HG03469 (cell line): Measurements from ENCODE around the gene RGL3.
"Not testable (repeated sequence)": the region's sequence is repeated elsewhere in the genome, so short reads cannot be mapped to it uniquely, and the experiment has no call there.

Experiments used
- ATAC-seq: cut with Tn5 transposase; IDR thresholded peaks from one replicate; pipeline ENCODE4 v1.9.1; 2021; ENCODE audit warnings: mild to moderate bottlenecking, moderate library complexity, moderate number of reproducible peaks; ENCODE audit not compliant: unreplicated experiment

The RGL3 gene, protein sequence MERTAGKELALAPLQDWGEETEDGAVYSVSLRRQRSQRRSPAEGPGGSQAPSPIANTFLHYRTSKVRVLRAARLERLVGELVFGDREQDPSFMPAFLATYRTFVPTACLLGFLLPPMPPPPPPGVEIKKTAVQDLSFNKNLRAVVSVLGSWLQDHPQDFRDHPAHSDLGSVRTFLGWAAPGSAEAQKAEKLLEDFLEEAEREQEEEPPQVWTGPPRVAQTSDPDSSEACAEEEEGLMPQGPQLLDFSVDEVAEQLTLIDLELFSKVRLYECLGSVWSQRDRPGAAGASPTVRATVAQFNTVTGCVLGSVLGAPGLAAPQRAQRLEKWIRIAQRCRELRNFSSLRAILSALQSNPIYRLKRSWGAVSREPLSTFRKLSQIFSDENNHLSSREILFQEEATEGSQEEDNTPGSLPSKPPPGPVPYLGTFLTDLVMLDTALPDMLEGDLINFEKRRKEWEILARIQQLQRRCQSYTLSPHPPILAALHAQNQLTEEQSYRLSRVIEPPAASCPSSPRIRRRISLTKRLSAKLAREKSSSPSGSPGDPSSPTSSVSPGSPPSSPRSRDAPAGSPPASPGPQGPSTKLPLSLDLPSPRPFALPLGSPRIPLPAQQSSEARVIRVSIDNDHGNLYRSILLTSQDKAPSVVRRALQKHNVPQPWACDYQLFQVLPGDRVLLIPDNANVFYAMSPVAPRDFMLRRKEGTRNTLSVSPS

DNA sequence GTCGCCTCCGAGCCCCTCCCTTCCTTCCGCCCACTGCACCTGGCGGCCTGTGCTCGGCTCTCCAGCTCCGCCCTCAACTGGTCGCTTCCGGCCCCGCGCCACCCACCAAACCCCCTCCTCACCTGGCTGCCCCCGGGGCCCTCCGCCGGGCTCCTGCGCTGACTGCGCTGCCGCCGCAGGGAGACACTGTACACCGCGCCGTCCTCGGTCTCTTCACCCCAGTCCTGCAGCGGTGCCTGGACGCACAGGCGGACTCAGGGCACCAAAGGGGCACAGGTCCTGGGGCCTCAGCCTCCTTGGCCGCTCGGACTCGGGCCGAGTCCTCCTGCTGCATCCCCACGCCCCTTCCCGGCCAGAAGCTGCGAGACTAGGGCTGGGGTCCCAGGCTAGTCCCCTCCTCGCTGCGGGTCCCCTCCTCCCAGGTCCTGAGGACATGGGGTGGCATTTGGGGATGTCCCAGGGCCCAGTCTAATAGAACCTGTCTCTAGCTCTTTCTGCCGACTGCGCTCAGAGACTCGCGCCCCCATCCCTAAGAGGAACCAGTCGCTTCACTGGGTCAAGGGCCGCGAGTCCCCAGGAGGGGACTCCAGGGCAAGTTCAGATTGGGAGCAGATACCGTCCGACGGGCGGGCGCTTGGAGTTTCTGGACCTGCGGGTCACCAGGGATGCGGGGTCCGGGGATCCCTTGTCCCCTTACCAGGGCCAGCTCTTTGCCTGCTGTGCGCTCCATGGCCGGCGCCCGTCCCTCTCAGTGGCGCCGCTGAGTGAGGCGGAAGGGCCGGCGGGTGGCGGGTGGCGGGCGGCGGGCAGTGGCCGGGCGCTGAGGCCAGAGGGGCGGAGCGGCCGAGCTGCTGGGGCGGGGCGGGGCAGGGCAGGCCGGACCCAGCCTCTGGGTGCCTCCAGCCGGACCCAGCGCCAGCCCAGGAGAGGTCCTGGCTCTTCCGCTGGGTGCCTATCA is at the start of gene RGL3:
Gene RGL3 (minus strand): TSS at position 766 of the 958 bp plus-strand sequence. CDS start 36 bp downstream, at position 730.
- ATAC-seq = no peak

DNA sequence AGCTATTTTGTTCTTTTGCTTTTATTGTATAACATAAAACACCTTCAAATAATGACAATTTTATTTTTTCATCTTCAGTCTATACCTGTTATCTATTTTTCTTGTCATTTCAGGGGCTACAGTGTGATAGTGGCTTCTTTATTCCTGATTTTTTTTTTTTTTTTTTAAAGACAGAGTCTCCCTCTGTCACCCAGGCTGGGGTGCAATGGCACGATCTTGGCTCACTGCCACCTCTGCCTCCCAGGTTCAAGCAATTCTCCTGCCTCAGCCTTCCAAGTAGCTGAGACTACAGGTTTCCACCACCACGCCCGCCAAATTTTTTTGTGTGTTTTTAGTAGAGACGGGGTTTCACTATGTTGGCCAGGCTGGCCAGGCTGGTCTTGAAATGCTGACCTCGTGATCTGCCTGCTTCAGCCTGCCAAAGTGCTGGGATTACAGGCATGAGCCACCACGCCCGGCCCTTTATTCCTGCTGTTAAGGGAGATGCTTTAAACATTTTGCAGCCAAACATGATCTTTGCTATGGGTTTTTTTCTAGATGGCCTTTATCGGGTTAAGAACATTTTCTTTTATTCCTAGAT is 49.2 kb upstream of the RGL3 start:
- ATAC-seq = not testable (repeated sequence)

DNA sequence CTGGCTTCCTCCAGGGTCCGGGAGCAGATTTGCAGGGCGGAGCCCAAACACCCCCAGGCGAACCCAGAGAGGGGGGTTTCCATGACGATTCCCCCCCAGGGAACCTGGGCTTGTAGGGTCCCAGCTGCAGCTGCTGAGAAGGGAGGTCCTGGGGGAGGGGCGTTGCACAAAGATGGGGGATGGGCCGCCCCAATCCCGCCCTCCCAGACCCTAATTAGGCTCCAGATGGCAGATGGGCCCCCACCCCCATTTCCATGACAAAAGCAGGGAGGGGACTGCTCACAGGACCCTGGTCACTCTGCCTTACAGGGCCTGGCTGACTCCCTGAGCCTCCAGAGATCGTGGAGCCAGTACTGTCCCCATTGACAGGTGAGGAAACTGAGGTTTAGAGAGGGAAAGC is 46.5 kb upstream of the RGL3 start:
- no peak for ATAC-seq

DNA sequence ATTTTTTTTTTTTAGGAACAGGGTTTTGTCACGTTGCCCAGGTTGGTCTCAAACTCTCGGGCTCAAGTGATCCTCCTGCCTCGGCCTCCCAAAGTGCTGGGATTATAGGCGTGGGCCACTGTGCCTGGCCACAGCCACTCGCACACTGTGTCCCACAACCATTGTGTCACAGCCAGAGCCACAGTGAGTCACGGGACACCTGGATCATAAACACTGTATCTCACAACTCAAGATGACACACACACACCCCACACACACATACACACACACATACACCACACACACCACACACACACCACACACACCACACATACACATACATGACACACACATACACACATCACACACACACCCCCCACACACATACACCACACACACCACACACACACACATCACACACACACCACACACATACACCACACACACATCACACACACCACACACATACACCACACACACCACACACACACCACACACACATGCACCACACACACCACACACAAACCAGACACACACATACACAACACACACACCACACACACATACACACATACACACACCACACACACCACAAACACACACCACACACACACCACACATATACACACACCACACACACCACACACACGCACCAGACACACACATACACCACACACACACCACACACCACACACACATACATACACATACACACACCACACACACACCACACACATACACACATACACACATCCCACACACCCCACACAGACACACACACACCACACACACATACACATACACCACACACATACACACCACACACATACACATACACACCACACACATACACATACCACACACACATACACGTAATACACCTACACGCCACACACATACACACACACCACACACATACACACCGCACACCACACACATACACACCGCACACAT is 45.5 kb upstream of the RGL3 start:
- no peak for ATAC-seq

GRCh38 chr19:11463391-11463790 is 44.3 kb upstream of the RGL3 start:
- no peak for ATAC-seq

DNA sequence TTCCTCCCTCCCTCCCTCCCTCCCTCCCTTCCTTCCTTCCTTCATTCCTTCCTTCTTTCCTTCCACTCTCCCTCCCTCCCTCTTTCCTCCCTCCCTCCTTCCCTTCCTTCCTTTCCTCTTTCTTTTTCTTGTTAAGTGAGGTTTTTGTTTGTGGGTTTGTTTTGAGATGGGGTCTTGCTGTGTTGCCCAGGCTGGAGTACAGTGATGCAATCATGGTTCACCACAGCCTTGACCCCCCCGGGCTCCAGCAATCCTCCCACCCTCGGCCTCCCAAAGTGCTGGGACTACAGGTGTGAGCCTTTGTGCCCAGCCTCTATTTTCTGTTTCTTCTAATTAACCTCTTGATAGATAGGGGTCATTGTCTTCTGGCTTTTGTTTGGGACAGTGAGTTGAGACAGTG is 42.3 kb upstream of the RGL3 start:
- ATAC-seq = no peak

- no peak for ATAC-seq
Measured at GRCh38 chr19:11460207-11460606, 41.1 kb upstream of the RGL3 start.

DNA sequence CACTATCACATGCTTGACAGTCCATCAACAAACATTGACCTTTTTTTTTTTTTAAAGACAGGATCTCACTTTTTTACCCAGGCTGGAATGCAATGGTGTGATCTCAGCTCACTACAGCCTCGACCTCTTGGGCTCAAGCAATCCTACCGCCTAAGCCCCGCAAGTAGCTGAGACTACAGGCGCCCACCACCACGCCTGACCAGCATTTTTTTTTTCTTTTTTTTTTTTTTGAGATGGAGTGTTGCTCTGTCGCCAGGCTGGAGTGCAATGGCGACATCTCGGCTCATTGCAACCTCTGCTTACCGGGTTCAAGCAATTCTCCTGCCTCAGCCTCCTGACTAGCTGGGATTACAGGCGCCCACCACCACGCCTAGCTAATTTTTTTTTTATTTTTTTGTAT is 39.8 kb upstream of the RGL3 start:
- not testable (repeated sequence) for ATAC-seq

- no peak for ATAC-seq
Measured at GRCh38 chr19:11458236-11458900, 39.3 kb upstream of the RGL3 start.

DNA sequence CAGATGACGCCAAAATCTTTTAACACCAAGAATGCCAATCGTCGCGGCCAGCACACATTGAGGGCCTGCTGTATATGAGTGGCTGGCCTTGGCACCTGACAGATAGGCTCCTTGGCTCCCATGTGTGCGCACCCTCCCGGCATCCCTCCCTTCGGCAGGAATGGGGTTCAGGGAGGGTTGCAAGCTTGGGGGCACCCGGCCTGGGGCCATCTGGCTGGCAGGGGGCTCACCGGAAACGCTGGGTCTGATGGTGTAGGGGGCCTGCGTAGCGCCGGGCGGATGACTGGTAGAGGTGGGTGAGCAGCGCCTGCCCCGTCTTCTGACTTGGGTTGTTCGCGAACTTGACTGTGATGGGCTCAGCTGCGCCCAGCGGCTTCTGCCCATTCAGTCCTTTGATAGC is 38.7 kb upstream of the RGL3 start:
- ATAC-seq = no peak

GRCh38 chr19:11457115-11457514 is 38.0 kb upstream of the RGL3 start:
- no peak for ATAC-seq

DNA sequence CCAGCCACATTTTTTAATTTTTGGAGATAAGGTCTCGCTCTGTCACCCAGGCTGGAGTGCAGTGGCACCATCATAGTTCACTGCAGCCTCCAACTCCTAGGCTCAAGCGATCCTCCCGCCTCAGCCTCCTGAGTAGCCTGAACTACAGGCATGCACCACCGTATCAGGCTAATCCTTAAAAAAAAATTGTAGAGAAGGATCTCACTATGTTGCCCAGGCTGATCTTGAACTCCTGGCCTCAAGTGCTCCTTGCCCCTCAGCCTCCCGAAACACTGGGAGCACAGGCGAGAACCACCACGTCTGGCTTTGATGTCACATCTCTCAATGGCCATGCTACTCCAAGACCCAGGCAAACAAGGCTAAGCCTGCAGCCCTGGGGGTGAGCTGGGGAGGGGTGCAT is 37.5 kb upstream of the RGL3 start:
- ATAC-seq = no peak

- not testable (repeated sequence) for ATAC-seq
Measured at GRCh38 chr19:11455233-11455554, 36.1 kb upstream of the RGL3 start.

- no peak for ATAC-seq
Measured at GRCh38 chr19:11453468-11454341, 34.6 kb upstream of the RGL3 start.

DNA sequence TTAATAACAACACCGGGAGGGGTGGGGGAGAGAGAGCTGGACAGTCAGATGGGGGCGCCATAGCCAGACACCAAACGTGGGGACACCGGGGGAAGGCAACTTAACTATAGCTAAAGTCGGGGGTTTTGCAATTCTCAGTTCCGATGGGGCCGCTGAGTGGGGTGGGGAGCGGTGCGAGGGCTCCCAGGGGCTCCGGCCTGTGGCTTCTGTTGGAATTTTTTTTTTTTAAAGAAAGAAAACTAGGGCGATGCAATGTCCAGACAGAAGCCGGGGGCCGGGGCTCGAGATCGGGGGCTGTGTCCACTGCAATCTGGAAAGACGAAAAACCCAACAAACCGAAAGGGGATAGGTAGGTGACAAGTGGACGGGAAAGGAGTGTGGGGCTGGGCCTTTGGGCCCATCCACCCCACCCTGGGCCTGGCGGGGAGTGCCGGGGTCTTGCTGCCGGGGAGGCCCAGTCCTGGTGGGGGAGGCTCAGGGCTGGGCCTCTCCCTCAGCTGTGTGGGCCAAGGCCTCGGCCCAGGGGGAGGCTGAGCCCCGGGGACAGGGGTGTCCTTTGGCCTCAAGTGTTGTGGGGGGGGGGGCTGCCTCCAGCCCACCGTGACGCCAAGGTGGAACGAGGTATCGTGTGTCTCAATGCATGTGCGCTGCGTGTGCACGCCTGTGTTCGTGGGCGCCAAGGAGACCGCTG is 33.7 kb upstream of the RGL3 start:
- no peak for ATAC-seq

DNA sequence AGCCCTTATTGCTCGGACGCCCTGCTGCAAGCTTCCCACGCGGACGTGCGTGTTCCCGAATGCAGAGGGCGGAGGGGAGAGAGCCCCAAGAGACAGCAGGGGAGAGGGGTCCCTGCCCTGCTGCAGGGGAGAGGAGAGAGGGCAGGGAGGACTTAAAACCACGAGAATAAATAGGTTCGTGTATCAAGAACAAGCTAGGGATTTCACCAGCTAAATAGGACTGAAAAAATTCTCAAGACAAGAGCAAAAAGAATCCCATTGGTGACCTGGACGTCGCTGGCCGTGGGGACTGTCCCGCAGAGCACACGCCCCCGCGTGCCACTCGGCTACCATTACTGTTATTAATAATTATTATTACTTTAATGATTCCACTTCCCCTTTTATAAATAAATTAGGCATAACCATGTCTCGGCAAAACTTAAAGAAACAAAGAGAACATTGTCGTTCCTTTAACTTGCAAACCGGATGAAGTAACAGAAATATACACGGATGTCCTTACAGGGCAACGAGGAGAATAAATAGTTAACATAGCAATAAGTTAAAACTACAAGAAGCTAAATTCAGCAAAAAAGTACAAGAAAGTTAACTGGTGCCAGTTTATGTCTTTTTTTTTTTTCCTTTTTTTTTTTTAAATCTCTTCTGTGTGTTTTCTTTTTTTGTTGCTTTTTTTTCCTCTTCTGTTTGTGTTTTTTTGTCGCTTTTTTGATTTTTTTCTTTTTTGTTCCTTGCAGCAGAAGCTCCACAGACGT is 32.9 kb upstream of the RGL3 start:
- no peak for ATAC-seq

- ATAC-seq = no peak
Measured at GRCh38 chr19:11451327-11451870, 32.3 kb upstream of the RGL3 start.
